ENCODE measurements around the gene TEX264. TPM values are rescaled to one million over a fixed set of nuclear protein-coding genes. Genes with fewer than 3 reads are reported as not detected.

Gene TEX264
- total RNA-seq, 1 donor from 2014 or later: 23.8 TPM

GRCh38 chr3:51712963-51713362 lies 41.9 kb downstream of the TEX264 start:
- no peaks in the 10 kb centered on the region for H3K4me1 Mint-ChIP-seq (ENCODE audit: unreplicated experiment)
- no peak for DNase-seq (ENCODE audit: low spot score)
- H3K27me3 Mint-ChIP-seq (ENCODE audit: unreplicated experiment): peaks cover 7% of the 10 kb centered on the region
- H3K36me3 Mint-ChIP-seq (ENCODE audit: low read depth, unreplicated experiment): peaks cover 8% of the 10 kb centered on the region
- no peak overlapping the region for H3K4me3 Mint-ChIP-seq (ENCODE audit: unreplicated experiment)
- H3K9me3 Mint-ChIP-seq (ENCODE audit: unreplicated experiment): no peaks in the 10 kb centered on the region
- no peak for TF ChIP-seq CTCF (IDR thresholded peaks at IDR 0.05; ENCODE audit: unreplicated experiment)
- no peak overlapping the region for H3K27ac Mint-ChIP-seq (ENCODE audit: unreplicated experiment)

GRCh38 chr3:51715231-51715976 lies 44.4 kb downstream of the TEX264 start:
- no peak for TF ChIP-seq CTCF (IDR thresholded peaks at IDR 0.05; ENCODE audit: unreplicated experiment)

GRCh38 chr3:51715977-51716294 lies 44.9 kb downstream of the TEX264 start:
- peaks cover 6% of the 10 kb centered on the region for H3K27me3 Mint-ChIP-seq (ENCODE audit: unreplicated experiment)
- peaks cover 8% of the 10 kb centered on the region for H3K36me3 Mint-ChIP-seq (ENCODE audit: low read depth, unreplicated experiment)
- H3K4me1 Mint-ChIP-seq (ENCODE audit: unreplicated experiment): peaks cover 14% of the 10 kb centered on the region
- TF ChIP-seq CTCF (IDR thresholded peaks at IDR 0.05; ENCODE audit: unreplicated experiment): no peak
- H3K27ac Mint-ChIP-seq (ENCODE audit: unreplicated experiment): no peak overlapping the region
- H3K9me3 Mint-ChIP-seq (ENCODE audit: unreplicated experiment): no peaks in the 10 kb centered on the region
- no peak for DNase-seq (ENCODE audit: low spot score)
- no peak overlapping the region for H3K4me3 Mint-ChIP-seq (ENCODE audit: unreplicated experiment)

More at GRCh38 chr3:51715231-51715976, 44.4 kb downstream of the TEX264 start:
- no peaks in the 10 kb centered on the region for H3K9me3 Mint-ChIP-seq (ENCODE audit: unreplicated experiment)
- peaks cover 8% of the 10 kb centered on the region for H3K4me1 Mint-ChIP-seq (ENCODE audit: unreplicated experiment)
- peaks cover 6% of the 10 kb centered on the region for H3K27me3 Mint-ChIP-seq (ENCODE audit: unreplicated experiment)
- H3K27ac Mint-ChIP-seq (ENCODE audit: unreplicated experiment): no peak overlapping the region
- no peak overlapping the region for H3K4me3 Mint-ChIP-seq (ENCODE audit: unreplicated experiment)
- no peak for DNase-seq (ENCODE audit: low spot score)
- peaks cover 8% of the 10 kb centered on the region for H3K36me3 Mint-ChIP-seq (ENCODE audit: low read depth, unreplicated experiment)

GRCh38 chr3:51716805-51717204 lies 45.8 kb downstream of the TEX264 start:
- peaks cover 6% of the 10 kb centered on the region for H3K27me3 Mint-ChIP-seq (ENCODE audit: unreplicated experiment)
- no peaks in the 10 kb centered on the region for H3K9me3 Mint-ChIP-seq (ENCODE audit: unreplicated experiment)
- no peak for TF ChIP-seq CTCF (IDR thresholded peaks at IDR 0.05; ENCODE audit: unreplicated experiment)
- no peak overlapping the region for H3K27ac Mint-ChIP-seq (ENCODE audit: unreplicated experiment)
- H3K4me1 Mint-ChIP-seq (ENCODE audit: unreplicated experiment): peaks cover 17% of the 10 kb centered on the region
- no peak for DNase-seq (ENCODE audit: low spot score)
- H3K4me3 Mint-ChIP-seq (ENCODE audit: unreplicated experiment): no peak overlapping the region
- H3K36me3 Mint-ChIP-seq (ENCODE audit: low read depth, unreplicated experiment): peaks cover 8% of the 10 kb centered on the region

GRCh38 chr3:51717446-51717845 lies 46.4 kb downstream of the TEX264 start:
- Mint-ChIP-seq H3K27me3 (ENCODE audit: unreplicated experiment) (peaks cover 4% of the 10 kb centered on the region), H3K4me1 (ENCODE audit: unreplicated experiment) (peaks cover 17% of the 10 kb centered on the region), H3K9me3 (ENCODE audit: unreplicated experiment) (no peaks in the 10 kb centered on the region), H3K27ac (ENCODE audit: unreplicated experiment) (no peak overlapping the region), H3K36me3 (ENCODE audit: low read depth, unreplicated experiment) (peaks cover 8% of the 10 kb centered on the region), H3K4me3 (ENCODE audit: unreplicated experiment) (no peak overlapping the region)
- no peak for TF ChIP-seq CTCF (IDR thresholded peaks at IDR 0.05; ENCODE audit: unreplicated experiment)
- no peak for DNase-seq (ENCODE audit: low spot score)
